Hindlimb muscle (tissue), 1 donor: ENCODE results near the gene POLK. TPM values are rescaled to one million over a fixed set of nuclear protein-coding genes. Genes with fewer than 3 reads are reported as not detected.
A peak's percentile ranks its signal among the peaks of the same experiment; 100 is the strongest.
"Not testable (repeated sequence)": the region's sequence is repeated elsewhere in the genome, so short reads cannot be mapped to it uniquely, and the experiment has no call there.

Experiments used
- DNase-seq: peaks from one replicate; pipeline ENCODE4 v3.0.0-alpha.2; 2013
- polyA plus RNA-seq: library from polyadenylated mRNA; unstranded; fragments of 120-200 nt; gene quantifications from one replicate; pipeline ENCODE4 v1.2.1, GENCODE V29; 2013; ENCODE audit not compliant: insufficient read length

POLK gene
- polyA plus RNA-seq, 1 donor = 19.0 TPM

GRCh38 chr5:75551471-75551870 lies 39.8 kb downstream of the POLK start:
- no peak for DNase-seq

GRCh38 chr5:75552764-75553163 lies 41.1 kb downstream of the POLK start:
- no peak for DNase-seq

- DNase-seq = no peak
Measured at GRCh38 chr5:75553358-75553757, 41.7 kb downstream of the POLK start.

- DNase-seq = no peak
Measured at GRCh38 chr5:75558221-75558620, 46.5 kb downstream of the POLK start.

GRCh38 chr5:75558981-75559632 lies 47.4 kb downstream of the POLK start:
- DNase-seq = peak; percentile 8

GRCh38 chr5:75560655-75561054 lies 49.0 kb downstream of the POLK start:
- not testable (repeated sequence) for DNase-seq

- DNase-seq = not testable (repeated sequence)
Measured at GRCh38 chr5:75565991-75566709, 54.5 kb downstream of the POLK start.

GRCh38 chr5:75566710-75567309 lies 55.1 kb downstream of the POLK start:
- DNase-seq = peak; percentile 85

GRCh38 chr5:75567710-75568109 lies 56.0 kb downstream of the POLK start:
- DNase-seq = no peak

- DNase-seq = no peak
Measured at GRCh38 chr5:75568202-75568601, 56.5 kb downstream of the POLK start.

- no peak for DNase-seq
Measured at GRCh38 chr5:75571547-75571946, 59.9 kb downstream of the POLK start.

GRCh38 chr5:75574791-75575190 lies 63.1 kb downstream of the POLK start:
- DNase-seq = no peak

GRCh38 chr5:75578280-75578679 lies 66.6 kb downstream of the POLK start:
- not testable (repeated sequence) for DNase-seq

- no peak for DNase-seq
Measured at GRCh38 chr5:75584641-75585040, 73.0 kb downstream of the POLK start.

GRCh38 chr5:75588666-75589065 lies 77.0 kb downstream of the POLK start:
- DNase-seq = no peak

- DNase-seq = no peak
Measured at GRCh38 chr5:75600535-75600934, 88.8 kb downstream of the POLK start.

- DNase-seq = no peak
Measured at GRCh38 chr5:75601567-75601966, 89.9 kb downstream of the POLK start.

GRCh38 chr5:75601996-75602395 lies 90.3 kb downstream of the POLK start:
- DNase-seq = no peak

GRCh38 chr5:75603371-75603770 lies 91.7 kb downstream of the POLK start:
- DNase-seq = no peak

GRCh38 chr5:75603821-75604220 lies 92.1 kb downstream of the POLK start:
- DNase-seq = no peak

- not testable (repeated sequence) for DNase-seq
Measured at GRCh38 chr5:75607341-75607740, 95.7 kb downstream of the POLK start.

GRCh38 chr5:75608870-75609269 lies 97.2 kb downstream of the POLK start:
- no peak for DNase-seq

GRCh38 chr5:75610201-75610600 lies 98.5 kb downstream of the POLK start:
- no peak for DNase-seq

GRCh38 chr5:75610859-75611310 lies 99.2 kb downstream of the POLK start:
- not testable (repeated sequence) for DNase-seq
